Neural cell (in vitro differentiated cells): ENCODE results near the gene KLK13. TPM values are rescaled to one million over a fixed set of nuclear protein-coding genes. Genes with fewer than 3 reads are reported as not detected.

ENCODE experiments used
- H2AFZ ChIP-seq: fragments of 200-600, 300-800 bp; sonication (generic), shearing (Covaris generic); 2 replicates; pipeline ENCODE4 v1.6.0; 2014; ENCODE audit warnings: low read depth, mild to moderate bottlenecking, antibody characterized with exemption, low read length, moderate library complexity
- H3F3A ChIP-seq: fragments of 200-600 bp; shearing (Covaris generic); 2 replicates; pipeline ENCODE4 v1.6.1; 2016; ENCODE audit warnings: mild to moderate bottlenecking, moderate library complexity, mixed read lengths, antibody characterized with exemption, low read length; ENCODE audit not compliant: insufficient read depth, poor library complexity, severe bottlenecking
- H3K27ac ChIP-seq: fragments of 200-600, 300-800 bp; sonication (generic), shearing (Covaris generic); 2 replicates; pipeline ENCODE4 v1.5.1; 2014; ENCODE audit warnings: mild to moderate bottlenecking, low read length, moderate library complexity
- H3K27me3 ChIP-seq: fragments of 300-800, 200-600 bp; sonication (generic), shearing (Covaris generic); 2 replicates; pipeline ENCODE4 v1.6.0; 2014; ENCODE audit warnings: mild to moderate bottlenecking, low read depth, low read length, moderate library complexity; ENCODE audit not compliant: insufficient read depth
- H3K36me3 ChIP-seq: fragments of 300-800, 200-600 bp; sonication (generic), shearing (Covaris generic); 2 replicates; pipeline ENCODE4 v1.5.1; 2014; ENCODE audit warnings: mild to moderate bottlenecking, antibody characterized with exemption, low read length, moderate library complexity; ENCODE audit not compliant: insufficient read depth
- H3K4me2 ChIP-seq: fragments of 300-800, 200-600 bp; sonication (generic), shearing (Covaris generic); 2 replicates; pipeline ENCODE4 v1.6.0; 2014; ENCODE audit warnings: mild to moderate bottlenecking, low read length
- H3K4me3 ChIP-seq: fragments of 300-800, 200-600 bp; sonication (generic), shearing (Covaris generic); 2 replicates; pipeline ENCODE4 v1.5.1; 2014; ENCODE audit warnings: mild to moderate bottlenecking, low read length, moderate library complexity
- H3K79me2 ChIP-seq: fragments of 200-600 bp; shearing (Covaris generic); replicated peaks from 2 replicates; pipeline ENCODE4 v1.6.0; 2014; ENCODE audit warnings: mild to moderate bottlenecking, low read length, moderate library complexity; ENCODE audit not compliant: insufficient read depth
- H3K9ac ChIP-seq: fragments of 300-800, 200-600 bp; sonication (generic), shearing (Covaris generic); 2 replicates; pipeline ENCODE4 v1.6.1; 2016; ENCODE audit warnings: mild to moderate bottlenecking, low read length, mixed read lengths
- H3K9me2 ChIP-seq: fragments of 200-600 bp; shearing (Covaris generic); 2 replicates; pipeline ENCODE4 v1.6.1; 2016; ENCODE audit warnings: mild to moderate bottlenecking, low read length, mixed read lengths; ENCODE audit not compliant: insufficient read depth
- H3K9me3 ChIP-seq: fragments of 200-600, 300-800 bp; sonication (generic), shearing (Covaris generic); 2 replicates; pipeline ENCODE4 v1.6.1; 2016; ENCODE audit warnings: mild to moderate bottlenecking, mixed run types, low read length, moderate library complexity, mixed read lengths
- H4K20me1 ChIP-seq: fragments of 200-600 bp; shearing (Covaris generic); 2 replicates; pipeline ENCODE4 v1.6.1; 2016; ENCODE audit warnings: mild to moderate bottlenecking, mixed run types; ENCODE audit not compliant: insufficient read depth
- EP300 ChIP-seq: fragments of 450-650 bp; conservative IDR thresholded peaks from 2 replicates; pipeline ENCODE4 v1.6.1; 2014; ENCODE audit warnings: antibody characterized with exemption, mild to moderate bottlenecking, moderate library complexity; ENCODE audit not compliant: poor library complexity, severe bottlenecking
- EZH2 ChIP-seq: fragments of 200-600, 300-800 bp; shearing (Covaris generic), sonication (generic); IDR thresholded peaks from 2 replicates; pipeline ENCODE4 v1.6.1; 2014; ENCODE audit warnings: antibody characterized with exemption, low read length, borderline replicate concordance, mild to moderate bottlenecking; ENCODE audit not compliant: insufficient read depth, poor library complexity, severe bottlenecking
- MXI1 ChIP-seq: fragments of 450-650 bp; conservative IDR thresholded peaks from 2 replicates; pipeline ENCODE4 v1.6.1; 2014; ENCODE audit warnings: antibody characterized with exemption, mild to moderate bottlenecking; ENCODE audit not compliant: poor library complexity, severe bottlenecking
- POLR2AphosphoS5 ChIP-seq: IDR thresholded peaks from 2 replicates; pipeline ENCODE4 v1.6.1; 2012
- RAD21 ChIP-seq: fragments of 450-650 bp; conservative IDR thresholded peaks from 2 replicates; pipeline ENCODE4 v1.6.1; 2014; ENCODE audit warnings: antibody characterized with exemption, mild to moderate bottlenecking, moderate library complexity
- REST ChIP-seq: IDR thresholded peaks from 2 replicates; pipeline ENCODE4 v1.6.1; 2012; ENCODE audit warnings: borderline replicate concordance
- SMC3 ChIP-seq: fragments of 450-650 bp; conservative IDR thresholded peaks from 2 replicates; pipeline ENCODE4 v1.6.1; 2014; ENCODE audit warnings: antibody characterized with exemption, mild to moderate bottlenecking, moderate library complexity; ENCODE audit not compliant: poor library complexity
- TAF1 ChIP-seq: IDR thresholded peaks from 2 replicates; pipeline ENCODE4 v1.6.1; 2012; ENCODE audit warnings: low read depth
- polyA plus RNA-seq: library from polyadenylated mRNA; depleted of rRNA; stranded (reverse); fragments of >200 nt; gene quantifications from 2 replicates; pipeline ENCODE4 v1.2.3, GENCODE V29; 2014
- TF ChIP-seq, protein P1 (sequence below): fragments of 450-650 bp; IDR thresholded peaks from 2 replicates; pipeline ENCODE4 v1.5.1; 2014; ENCODE audit warnings: antibody characterized with exemption, mild to moderate bottlenecking, moderate library complexity; ENCODE audit not compliant: poor library complexity, severe bottlenecking

Gene KLK13
- polyA plus RNA-seq, 1 donor from 2014 or later: not detected

- Histone ChIP-seq H3K4me3 (no peak overlapping the region), H3K9me3 (no peaks in the 10 kb centered on the region), H3F3A (no peaks in the 10 kb centered on the region), H3K27ac (no peak overlapping the region), H3K79me2 (no peaks in the 10 kb centered on the region), H4K20me1 (no peaks in the 10 kb centered on the region), H2AFZ (no peak overlapping the region), H3K9me2 (no peaks in the 10 kb centered on the region), H3K27me3 (no peaks in the 10 kb centered on the region), H3K9ac (no peak overlapping the region), H3K36me3 (no peaks in the 10 kb centered on the region), H3K4me2 (no peak overlapping the region)
- no peak for TF ChIP-seq TAF1
- no peak for TF ChIP-seq EP300
- TF ChIP-seq, protein P1, sequence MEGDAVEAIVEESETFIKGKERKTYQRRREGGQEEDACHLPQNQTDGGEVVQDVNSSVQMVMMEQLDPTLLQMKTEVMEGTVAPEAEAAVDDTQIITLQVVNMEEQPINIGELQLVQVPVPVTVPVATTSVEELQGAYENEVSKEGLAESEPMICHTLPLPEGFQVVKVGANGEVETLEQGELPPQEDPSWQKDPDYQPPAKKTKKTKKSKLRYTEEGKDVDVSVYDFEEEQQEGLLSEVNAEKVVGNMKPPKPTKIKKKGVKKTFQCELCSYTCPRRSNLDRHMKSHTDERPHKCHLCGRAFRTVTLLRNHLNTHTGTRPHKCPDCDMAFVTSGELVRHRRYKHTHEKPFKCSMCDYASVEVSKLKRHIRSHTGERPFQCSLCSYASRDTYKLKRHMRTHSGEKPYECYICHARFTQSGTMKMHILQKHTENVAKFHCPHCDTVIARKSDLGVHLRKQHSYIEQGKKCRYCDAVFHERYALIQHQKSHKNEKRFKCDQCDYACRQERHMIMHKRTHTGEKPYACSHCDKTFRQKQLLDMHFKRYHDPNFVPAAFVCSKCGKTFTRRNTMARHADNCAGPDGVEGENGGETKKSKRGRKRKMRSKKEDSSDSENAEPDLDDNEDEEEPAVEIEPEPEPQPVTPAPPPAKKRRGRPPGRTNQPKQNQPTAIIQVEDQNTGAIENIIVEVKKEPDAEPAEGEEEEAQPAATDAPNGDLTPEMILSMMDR: peak; percentile 38
These were observed 32.4 kb upstream of the KLK13 start for GRCh38 chr19:51097166-51097738.

DNA sequence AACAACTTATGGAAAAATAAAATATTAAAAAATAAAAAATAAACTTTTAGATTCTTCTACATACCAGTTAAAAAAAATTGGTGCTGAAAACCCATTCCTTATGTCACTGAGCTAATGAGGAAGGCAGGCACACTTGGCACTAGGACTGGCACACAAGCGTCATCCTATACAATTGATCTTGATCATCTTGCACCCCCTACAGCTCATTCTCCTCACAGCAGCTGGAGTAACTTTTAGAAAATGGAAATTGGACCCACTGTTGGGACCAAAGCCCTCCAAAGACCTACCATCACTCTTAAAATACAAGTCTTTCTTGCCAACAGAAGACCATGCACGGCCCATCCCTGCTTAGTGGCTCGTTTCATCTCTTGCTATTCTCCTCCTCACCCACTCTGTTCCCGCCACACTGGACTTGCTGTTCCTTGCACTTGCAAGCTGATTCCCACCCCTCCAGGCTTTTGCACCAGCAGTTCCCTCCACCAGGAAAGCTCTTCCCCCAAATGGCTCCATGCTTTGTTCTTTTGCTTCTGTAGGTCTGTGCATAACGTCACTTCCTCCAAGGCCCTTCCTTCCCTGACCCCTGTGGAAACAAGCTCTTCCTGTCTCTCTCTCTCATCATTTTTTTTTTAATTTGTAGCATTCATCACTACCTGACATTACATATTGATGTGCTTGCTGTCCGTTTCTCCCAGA, 31.7 kb upstream of the KLK13 start:
- Histone ChIP-seq H3K9me3 (no peaks in the 10 kb centered on the region), H3K27me3 (no peaks in the 10 kb centered on the region), H3K9me2 (no peaks in the 10 kb centered on the region), H3K36me3 (no peaks in the 10 kb centered on the region), H3K4me3 (no peak overlapping the region), H3K27ac (no peak overlapping the region), H3K4me2 (no peak overlapping the region), H3K79me2 (no peaks in the 10 kb centered on the region), H4K20me1 (no peaks in the 10 kb centered on the region), H2AFZ (no peak overlapping the region), H3K9ac (no peak overlapping the region), H3F3A (no peaks in the 10 kb centered on the region)
- TF ChIP-seq SMC3 (no peak), RAD21 (no peak), REST (no peak), POLR2AphosphoS5 (no peak), TAF1 (no peak), EZH2 (no peak), MXI1 (no peak)
- TF ChIP-seq, protein P1: peak; percentile 17
